GOT3 (cell line): ENCODE measurements around the gene PNMA3.
"Not testable (repeated sequence)": the region's sequence is repeated elsewhere in the genome, so short reads cannot be mapped to it uniquely, and the experiment has no call there.

ENCODE experiments used
- DNase-seq: peaks from one replicate; lab custom pipeline; 2025; ENCODE audit warnings: mixed read lengths; lab: John Stamatoyannopoulos, UW

PNMA3 gene

GRCh38 chrX:153074262-153074899, 18.1 kb downstream of the PNMA3 start:
- no peak for DNase-seq

- DNase-seq, result peak; percentile 1
Observed at GRCh38 chrX:153074935-153075334, 18.7 kb downstream of the PNMA3 start.

GRCh38 chrX:153075366-153075765, 19.1 kb downstream of the PNMA3 start:
- DNase-seq, result no peak

GRCh38 chrX:153077437-153078135, 21.3 kb downstream of the PNMA3 start:
- DNase-seq, result not testable (repeated sequence)

- DNase-seq, result not testable (repeated sequence)
Observed at GRCh38 chrX:153083238-153083923, 27.1 kb downstream of the PNMA3 start.

- no peak for DNase-seq
Observed at GRCh38 chrX:153102418-153102817, 46.1 kb downstream of the PNMA3 start.

GRCh38 chrX:153104959-153105358, 48.7 kb downstream of the PNMA3 start:
- DNase-seq, result not testable (repeated sequence)

- not testable (repeated sequence) for DNase-seq
Observed at GRCh38 chrX:153106092-153106801, 50.0 kb downstream of the PNMA3 start.
